Activated CD8-positive, alpha-beta memory T cell treated with anti-CD3 and anti-CD28 coated beads for 1 hour (primary cell): ENCODE data around the gene EFCAB11.

Source experiments
- DNase-seq, 2 donors: peaks; one replicate each; pipeline ENCODE4 v3.0.0-alpha.2; 2020; ENCODE audit warnings: low read depth in 1 of 2; ENCODE audit errors: extremely low read depth in 1 of 2

Gene EFCAB11

GRCh38 chr14:89828471-89829165 lies 125.9 kb downstream of the EFCAB11 start:
- DNase-seq = no peak

GRCh38 chr14:89827265-89827664 lies 127.3 kb downstream of the EFCAB11 start:
- DNase-seq = no peak

GRCh38 chr14:89826596-89826995 lies 127.9 kb downstream of the EFCAB11 start:
- DNase-seq = no peak

- DNase-seq = no peak
Observed at GRCh38 chr14:89823743-89824142, 130.8 kb downstream of the EFCAB11 start.

GRCh38 chr14:89814126-89814525 lies 140.4 kb downstream of the EFCAB11 start:
- DNase-seq = no peak

- no peak for DNase-seq
Observed at GRCh38 chr14:89813617-89814031, 140.9 kb downstream of the EFCAB11 start.

GRCh38 chr14:89811954-89812575 lies 142.5 kb downstream of the EFCAB11 start:
- DNase-seq = no peak

GRCh38 chr14:89810101-89810500 lies 144.4 kb downstream of the EFCAB11 start:
- no peak for DNase-seq

GRCh38 chr14:89807892-89808291 lies 146.6 kb downstream of the EFCAB11 start:
- no peak for DNase-seq

GRCh38 chr14:89807151-89807550 lies 147.4 kb downstream of the EFCAB11 start:
- no peak for DNase-seq

GRCh38 chr14:89806451-89806850 lies 148.1 kb downstream of the EFCAB11 start:
- no peak for DNase-seq

GRCh38 chr14:89805501-89805900 lies 149.0 kb downstream of the EFCAB11 start:
- DNase-seq = no peak

GRCh38 chr14:89803542-89803941 lies 151.0 kb downstream of the EFCAB11 start:
- DNase-seq = no peak

GRCh38 chr14:89801136-89801535 lies 153.4 kb downstream of the EFCAB11 start:
- no peak for DNase-seq

GRCh38 chr14:89798212-89798773 lies 156.2 kb downstream of the EFCAB11 start:
- DNase-seq = no peak

- no peak for DNase-seq
Observed at GRCh38 chr14:89797148-89797547, 157.4 kb downstream of the EFCAB11 start.

GRCh38 chr14:89794096-89794495 lies 160.4 kb downstream of the EFCAB11 start:
- DNase-seq = no peak

GRCh38 chr14:89793367-89793716 lies 161.2 kb downstream of the EFCAB11 start:
- DNase-seq = no peak

- no peak for DNase-seq
Observed at GRCh38 chr14:89792489-89793366, 161.8 kb downstream of the EFCAB11 start.

GRCh38 chr14:89787525-89787924 lies 167.0 kb downstream of the EFCAB11 start:
- no peak for DNase-seq

GRCh38 chr14:89781046-89781445 lies 173.5 kb downstream of the EFCAB11 start:
- DNase-seq = no peak
